Activated naive CD8-positive, alpha-beta T cell (primary cell): ENCODE data around the gene SLC1A5.
"Not testable (repeated sequence)": the region's sequence is repeated elsewhere in the genome, so short reads cannot be mapped to it uniquely, and the experiment has no call there.

Source experiments
- H3K27ac Mint-ChIP-seq: one replicate; pipeline ENCODE4 v1.8.0; 2021; ENCODE audit warnings: mixed read lengths
- H3K27me3 Mint-ChIP-seq: one replicate; pipeline ENCODE4 v1.8.0; 2021; ENCODE audit warnings: mixed read lengths
- H3K36me3 Mint-ChIP-seq: one replicate; pipeline ENCODE4 v1.8.0; 2021; ENCODE audit warnings: mixed read lengths
- H3K4me1 Mint-ChIP-seq: one replicate; pipeline ENCODE4 v1.8.0; 2021; ENCODE audit warnings: low read depth, mixed read lengths
- H3K4me3 Mint-ChIP-seq: one replicate; pipeline ENCODE4 v1.8.0; 2021; ENCODE audit warnings: mild to moderate bottlenecking, mixed read lengths
- H3K9me3 Mint-ChIP-seq: one replicate; pipeline ENCODE4 v1.8.0; 2021; ENCODE audit warnings: low read depth, mixed read lengths

SLC1A5 gene

GRCh38 chr19:46812977-46813838 lies 24.8 kb upstream of the SLC1A5 start:
- H3K27me3 Mint-ChIP-seq = no peaks in the 10 kb centered on the region
- no peaks in the 10 kb centered on the region for H3K36me3 Mint-ChIP-seq
- H3K4me3 Mint-ChIP-seq = no peak overlapping the region
- no peaks in the 10 kb centered on the region for H3K4me1 Mint-ChIP-seq
- no peak overlapping the region for H3K27ac Mint-ChIP-seq
- H3K9me3 Mint-ChIP-seq = no peaks in the 10 kb centered on the region

- H3K4me3 Mint-ChIP-seq = no peak overlapping the region
- H3K9me3 Mint-ChIP-seq = no peaks in the 10 kb centered on the region
- no peaks in the 10 kb centered on the region for H3K4me1 Mint-ChIP-seq
- H3K36me3 Mint-ChIP-seq = no peaks in the 10 kb centered on the region
- no peaks in the 10 kb centered on the region for H3K27me3 Mint-ChIP-seq
- H3K27ac Mint-ChIP-seq = no peak overlapping the region
Observed at GRCh38 chr19:46809534-46810272, 21.3 kb upstream of the SLC1A5 start.

GRCh38 chr19:46806656-46807055 lies 18.3 kb upstream of the SLC1A5 start:
- Mint-ChIP-seq H3K4me1 (no peaks in the 10 kb centered on the region), H3K36me3 (no peaks in the 10 kb centered on the region), H3K27ac (no peak overlapping the region), H3K4me3 (no peak overlapping the region), H3K27me3 (no peaks in the 10 kb centered on the region), H3K9me3 (no peaks in the 10 kb centered on the region)

GRCh38 chr19:46804432-46804831 lies 16.0 kb upstream of the SLC1A5 start:
- H3K9me3 Mint-ChIP-seq, H3K27ac Mint-ChIP-seq, H3K4me1 Mint-ChIP-seq, H3K27me3 Mint-ChIP-seq, H3K4me3 Mint-ChIP-seq, H3K36me3 Mint-ChIP-seq: not testable (repeated sequence)

GRCh38 chr19:46803555-46803954 lies 15.2 kb upstream of the SLC1A5 start:
- Mint-ChIP-seq H3K4me1 (no peaks in the 10 kb centered on the region), H3K4me3 (no peak overlapping the region), H3K27me3 (no peaks in the 10 kb centered on the region), H3K9me3 (no peaks in the 10 kb centered on the region), H3K27ac (no peak overlapping the region), H3K36me3 (no peaks in the 10 kb centered on the region)

- H3K27ac Mint-ChIP-seq = no peak overlapping the region
- H3K27me3 Mint-ChIP-seq = no peaks in the 10 kb centered on the region
- H3K4me1 Mint-ChIP-seq = no peaks in the 10 kb centered on the region
- H3K36me3 Mint-ChIP-seq = no peaks in the 10 kb centered on the region
- no peak overlapping the region for H3K4me3 Mint-ChIP-seq
- no peaks in the 10 kb centered on the region for H3K9me3 Mint-ChIP-seq
Observed at GRCh38 chr19:46802152-46802551, 13.8 kb upstream of the SLC1A5 start.

- Mint-ChIP-seq H3K4me3 (no peak overlapping the region), H3K36me3 (no peaks in the 10 kb centered on the region), H3K27ac (no peak overlapping the region), H3K9me3 (no peaks in the 10 kb centered on the region), H3K27me3 (no peaks in the 10 kb centered on the region), H3K4me1 (no peaks in the 10 kb centered on the region)
Observed at GRCh38 chr19:46798713-46799112, 10.3 kb upstream of the SLC1A5 start.

GRCh38 chr19:46797881-46798280 lies 9.5 kb upstream of the SLC1A5 start:
- no peaks in the 10 kb centered on the region for H3K9me3 Mint-ChIP-seq
- H3K36me3 Mint-ChIP-seq = no peaks in the 10 kb centered on the region
- H3K4me1 Mint-ChIP-seq = no peaks in the 10 kb centered on the region
- no peak overlapping the region for H3K4me3 Mint-ChIP-seq
- H3K27ac Mint-ChIP-seq = no peak overlapping the region
- H3K27me3 Mint-ChIP-seq = no peaks in the 10 kb centered on the region

- H3K4me3 Mint-ChIP-seq = no peak overlapping the region
- H3K36me3 Mint-ChIP-seq = peaks cover 2% of the 10 kb centered on the region
- no peaks in the 10 kb centered on the region for H3K27me3 Mint-ChIP-seq
- no peaks in the 10 kb centered on the region for H3K9me3 Mint-ChIP-seq
- H3K4me1 Mint-ChIP-seq = peaks cover 19% of the 10 kb centered on the region
- no peak overlapping the region for H3K27ac Mint-ChIP-seq
Observed at GRCh38 chr19:46791944-46792343, 3.5 kb upstream of the SLC1A5 start.

GRCh38 chr19:46789371-46789770 lies 977 bp upstream of the SLC1A5 start:
- Mint-ChIP-seq H3K27me3 (no peaks in the 10 kb centered on the region), H3K4me3 (no peak overlapping the region), H3K4me1 (peaks cover 31% of the 10 kb centered on the region), H3K36me3 (peaks cover 12% of the 10 kb centered on the region), H3K27ac (peak overlapping the region; percentile 58), H3K9me3 (no peaks in the 10 kb centered on the region)

- peaks cover 35% of the 10 kb centered on the region for H3K4me1 Mint-ChIP-seq
- H3K27ac Mint-ChIP-seq = peak overlapping the region; percentile 87
- H3K27me3 Mint-ChIP-seq = no peaks in the 10 kb centered on the region
- peaks cover 17% of the 10 kb centered on the region for H3K36me3 Mint-ChIP-seq
- H3K9me3 Mint-ChIP-seq = no peaks in the 10 kb centered on the region
- H3K4me3 Mint-ChIP-seq = peak overlapping the region; percentile 97
Observed at GRCh38 chr19:46788968-46789338, 559 bp upstream of the SLC1A5 start.

- peak overlapping the region; percentile 97 for H3K4me3 Mint-ChIP-seq
- no peaks in the 10 kb centered on the region for H3K9me3 Mint-ChIP-seq
- H3K27me3 Mint-ChIP-seq = no peaks in the 10 kb centered on the region
- H3K36me3 Mint-ChIP-seq = peaks cover 20% of the 10 kb centered on the region
- H3K27ac Mint-ChIP-seq = peak overlapping the region; percentile 97
- peaks cover 46% of the 10 kb centered on the region for H3K4me1 Mint-ChIP-seq
Observed at GRCh38 chr19:46787331-46788261, 798 bp downstream of the SLC1A5 start.

- Mint-ChIP-seq H3K9me3 (no peaks in the 10 kb centered on the region), H3K4me1 (peaks cover 42% of the 10 kb centered on the region), H3K27ac (peak overlapping the region; percentile 97), H3K4me3 (peak overlapping the region; percentile 97), H3K27me3 (no peaks in the 10 kb centered on the region), H3K36me3 (peaks cover 20% of the 10 kb centered on the region)
Observed at GRCh38 chr19:46787040-46787330, 1.4 kb downstream of the SLC1A5 start.

GRCh38 chr19:46786236-46787039 lies 2.0 kb downstream of the SLC1A5 start:
- H3K27me3 Mint-ChIP-seq = no peaks in the 10 kb centered on the region
- peak overlapping the region; percentile 97 for H3K4me3 Mint-ChIP-seq
- peak overlapping the region; percentile 97 for H3K27ac Mint-ChIP-seq
- H3K36me3 Mint-ChIP-seq = peaks cover 20% of the 10 kb centered on the region
- H3K9me3 Mint-ChIP-seq = no peaks in the 10 kb centered on the region
- H3K4me1 Mint-ChIP-seq = peaks cover 36% of the 10 kb centered on the region
